ENCODE measurements around the gene NENF.

GRCh38 chr1:212437179-212437798 is 4.6 kb downstream of the NENF start:
- TF ChIP-seq CTCF (conservative IDR thresholded peaks at IDR 0.05) (no peak), EZH2 (IDR thresholded peaks at IDR 0.05; ENCODE audit: low read depth) (no peak)
